GM18502 (cell line): Measurements from ENCODE around the gene CPTP.

ENCODE experiments used
- ATAC-seq: cut with Tn5 transposase; IDR thresholded peaks from one replicate; pipeline ENCODE4 v1.9.1; 2021; ENCODE audit warnings: mild to moderate bottlenecking; ENCODE audit not compliant: unreplicated experiment, poor library complexity

Gene CPTP

DNA sequence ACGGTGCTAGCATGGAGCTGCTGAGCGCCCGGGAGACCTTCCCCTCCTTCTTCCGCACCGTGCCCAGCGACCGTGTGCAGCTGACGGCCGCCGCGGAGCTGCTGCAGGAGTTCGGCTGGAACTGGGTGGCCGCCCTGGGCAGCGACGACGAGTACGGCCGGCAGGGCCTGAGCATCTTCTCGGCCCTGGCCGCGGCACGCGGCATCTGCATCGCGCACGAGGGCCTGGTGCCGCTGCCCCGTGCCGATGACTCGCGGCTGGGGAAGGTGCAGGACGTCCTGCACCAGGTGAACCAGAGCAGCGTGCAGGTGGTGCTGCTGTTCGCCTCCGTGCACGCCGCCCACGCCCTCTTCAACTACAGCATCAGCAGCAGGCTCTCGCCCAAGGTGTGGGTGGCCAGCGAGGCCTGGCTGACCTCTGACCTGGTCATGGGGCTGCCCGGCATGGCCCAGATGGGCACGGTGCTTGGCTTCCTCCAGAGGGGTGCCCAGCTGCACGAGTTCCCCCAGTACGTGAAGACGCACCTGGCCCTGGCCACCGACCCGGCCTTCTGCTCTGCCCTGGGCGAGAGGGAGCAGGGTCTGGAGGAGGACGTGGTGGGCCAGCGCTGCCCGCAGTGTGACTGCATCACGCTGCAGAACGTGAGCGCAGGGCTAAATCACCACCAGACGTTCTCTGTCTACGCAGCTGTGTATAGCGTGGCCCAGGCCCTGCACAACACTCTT, 7.6 kb downstream of the CPTP start:
- no peak for ATAC-seq

DNA sequence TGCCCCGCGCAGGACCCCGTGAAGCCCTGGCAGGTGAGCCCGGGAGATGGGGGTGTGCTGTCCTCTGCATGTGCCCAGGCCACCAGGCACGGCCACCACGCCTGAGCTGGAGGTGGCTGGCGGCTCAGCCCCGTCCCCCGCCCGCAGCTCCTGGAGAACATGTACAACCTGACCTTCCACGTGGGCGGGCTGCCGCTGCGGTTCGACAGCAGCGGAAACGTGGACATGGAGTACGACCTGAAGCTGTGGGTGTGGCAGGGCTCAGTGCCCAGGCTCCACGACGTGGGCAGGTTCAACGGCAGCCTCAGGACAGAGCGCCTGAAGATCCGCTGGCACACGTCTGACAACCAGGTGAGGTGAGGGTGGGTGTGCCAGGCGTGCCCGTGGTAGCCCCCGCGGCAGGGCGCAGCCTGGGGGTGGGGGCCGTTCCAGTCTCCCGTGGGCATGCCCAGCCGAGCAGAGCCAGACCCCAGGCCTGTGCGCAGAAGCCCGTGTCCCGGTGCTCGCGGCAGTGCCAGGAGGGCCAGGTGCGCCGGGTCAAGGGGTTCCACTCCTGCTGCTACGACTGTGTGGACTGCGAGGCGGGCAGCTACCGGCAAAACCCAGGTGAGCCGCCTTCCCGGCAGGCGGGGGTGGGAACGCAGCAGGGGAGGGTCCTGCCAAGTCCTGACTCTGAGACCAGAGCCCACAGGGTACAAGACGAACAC, 8.3 kb downstream of the CPTP start:
- ATAC-seq, result no peak

DNA sequence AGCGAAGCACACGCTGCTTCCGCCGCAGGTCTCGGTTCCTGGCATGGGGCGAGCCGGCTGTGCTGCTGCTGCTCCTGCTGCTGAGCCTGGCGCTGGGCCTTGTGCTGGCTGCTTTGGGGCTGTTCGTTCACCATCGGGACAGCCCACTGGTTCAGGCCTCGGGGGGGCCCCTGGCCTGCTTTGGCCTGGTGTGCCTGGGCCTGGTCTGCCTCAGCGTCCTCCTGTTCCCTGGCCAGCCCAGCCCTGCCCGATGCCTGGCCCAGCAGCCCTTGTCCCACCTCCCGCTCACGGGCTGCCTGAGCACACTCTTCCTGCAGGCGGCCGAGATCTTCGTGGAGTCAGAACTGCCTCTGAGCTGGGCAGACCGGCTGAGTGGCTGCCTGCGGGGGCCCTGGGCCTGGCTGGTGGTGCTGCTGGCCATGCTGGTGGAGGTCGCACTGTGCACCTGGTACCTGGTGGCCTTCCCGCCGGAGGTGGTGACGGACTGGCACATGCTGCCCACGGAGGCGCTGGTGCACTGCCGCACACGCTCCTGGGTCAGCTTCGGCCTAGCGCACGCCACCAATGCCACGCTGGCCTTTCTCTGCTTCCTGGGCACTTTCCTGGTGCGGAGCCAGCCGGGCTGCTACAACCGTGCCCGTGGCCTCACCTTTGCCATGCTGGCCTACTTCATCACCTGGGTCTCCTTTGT, 9.1 kb downstream of the CPTP start:
- ATAC-seq, result no peak

DNA sequence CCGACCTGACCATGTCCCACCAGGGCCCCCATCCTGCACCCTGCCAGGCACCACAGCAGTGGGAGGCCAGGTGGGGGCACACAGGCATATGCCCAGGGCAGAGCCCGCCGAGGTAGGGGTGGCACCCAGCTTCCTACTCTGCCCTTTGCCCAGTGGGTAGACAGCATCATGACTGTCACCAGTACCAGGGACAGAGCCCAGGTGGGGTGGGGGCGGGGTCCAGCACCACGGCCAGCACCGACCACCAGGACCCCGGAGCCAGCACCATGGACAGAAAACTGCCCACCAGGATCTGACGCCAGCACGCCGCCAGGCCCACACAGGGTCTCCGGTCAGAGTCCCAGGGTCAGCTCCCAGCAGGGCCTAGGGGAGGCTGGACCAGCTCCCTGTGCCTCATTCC, 10.2 kb downstream of the CPTP start:
- no peak for ATAC-seq

DNA sequence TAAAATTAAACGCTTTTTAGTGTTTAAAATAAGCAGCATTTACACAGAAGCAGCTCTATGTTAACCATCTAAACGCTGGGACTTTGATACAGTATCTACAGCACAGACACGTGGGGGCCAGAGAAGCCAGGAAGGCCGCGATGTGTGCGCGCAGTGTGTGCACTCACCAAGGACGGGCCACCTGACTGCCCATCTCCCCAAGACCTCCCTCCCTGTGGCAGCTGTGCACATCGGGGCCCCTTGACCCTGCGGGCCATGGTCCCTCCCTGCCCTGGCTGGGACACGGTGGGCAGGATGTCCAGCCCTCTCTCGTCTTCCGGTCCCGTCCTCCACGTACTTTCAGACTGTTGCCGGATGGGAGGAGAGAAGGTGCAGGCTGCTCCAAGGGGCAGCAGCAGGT, 10.7 kb downstream of the CPTP start:
- ATAC-seq, result no peak

DNA sequence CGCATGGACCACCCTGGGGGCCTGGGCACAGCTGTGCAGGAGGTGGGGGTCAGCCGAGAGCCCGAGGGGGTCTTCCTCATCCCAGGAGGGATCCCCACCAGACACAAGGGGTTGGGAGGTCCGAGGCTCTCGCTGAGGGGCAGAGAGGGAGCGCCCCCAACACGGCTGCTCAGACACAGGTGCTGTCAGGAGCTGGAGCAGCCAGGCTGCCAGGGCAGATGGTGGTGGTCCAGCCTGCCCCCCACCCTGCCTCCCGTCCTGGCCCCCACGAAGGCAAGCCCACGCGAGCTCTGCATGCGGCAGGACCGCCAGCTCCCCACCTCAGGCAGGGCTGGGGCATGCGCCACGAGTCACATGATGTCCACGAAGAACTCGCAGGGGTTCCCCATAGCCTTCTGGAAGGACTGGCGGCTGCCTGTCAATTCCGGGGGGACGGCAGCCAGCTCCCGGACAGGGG, 11.2 kb downstream of the CPTP start:
- ATAC-seq, result no peak

DNA sequence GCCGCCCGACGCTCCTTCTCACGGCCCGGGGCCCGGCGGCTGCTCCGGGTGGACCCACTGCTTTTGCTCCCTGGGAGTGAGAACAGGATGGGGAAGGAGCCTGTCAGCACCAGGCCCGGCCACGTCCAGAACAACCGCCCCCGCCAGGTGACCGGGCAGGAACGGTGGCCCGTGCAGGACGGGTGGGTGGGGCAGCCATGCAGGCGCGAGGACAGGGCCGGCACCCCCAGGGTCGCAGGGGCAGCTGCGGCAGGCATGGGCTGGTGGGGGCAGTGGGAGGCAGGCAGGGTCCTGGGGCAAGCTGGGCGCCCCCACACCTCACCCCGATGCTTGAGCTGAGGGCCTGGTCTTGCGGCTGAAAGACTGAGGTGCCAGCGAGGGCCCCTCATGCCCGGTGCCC, 11.8 kb downstream of the CPTP start:
- no peak for ATAC-seq

DNA sequence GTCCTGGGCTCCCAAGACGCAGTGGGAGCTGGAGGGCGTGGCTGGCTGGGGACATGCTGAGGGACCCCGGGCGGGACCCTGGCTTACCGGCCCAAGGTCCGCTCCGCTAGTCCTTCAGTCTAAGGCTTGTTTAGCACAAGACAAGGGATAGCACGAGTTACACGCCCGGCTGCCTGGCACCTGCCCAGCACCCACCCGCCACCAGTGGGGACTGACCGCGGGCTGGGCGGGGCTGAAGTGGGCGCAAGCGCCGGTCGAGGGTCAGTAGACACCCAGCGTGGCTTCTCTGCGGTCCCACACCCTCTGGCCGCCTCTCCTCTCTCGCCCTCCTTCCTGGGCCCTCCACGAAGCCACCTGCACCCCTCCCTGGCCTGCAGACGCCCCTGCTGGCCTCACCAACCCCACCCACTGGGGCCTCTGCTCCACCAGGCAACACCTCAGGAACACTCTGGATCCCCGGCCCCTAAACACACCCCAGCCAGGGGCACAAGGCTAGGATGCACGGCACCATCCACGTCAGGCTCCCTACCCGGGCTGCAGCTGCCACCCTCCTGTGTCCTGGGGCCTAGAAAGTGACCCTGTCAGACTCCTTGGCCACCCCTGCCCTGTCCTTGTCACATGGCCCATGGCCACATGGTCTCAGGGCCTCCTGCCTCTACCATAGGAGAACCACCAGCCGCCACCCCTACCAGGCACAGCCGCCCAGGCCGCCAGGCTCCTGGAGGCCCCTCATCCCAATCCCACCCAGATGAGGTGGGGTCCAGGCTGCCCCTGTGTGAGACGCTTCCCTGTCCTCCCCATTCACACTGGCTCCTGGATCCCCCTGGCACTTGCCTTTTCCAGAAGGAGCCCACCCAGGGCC, 12.6 kb downstream of the CPTP start:
- no peak for ATAC-seq

DNA sequence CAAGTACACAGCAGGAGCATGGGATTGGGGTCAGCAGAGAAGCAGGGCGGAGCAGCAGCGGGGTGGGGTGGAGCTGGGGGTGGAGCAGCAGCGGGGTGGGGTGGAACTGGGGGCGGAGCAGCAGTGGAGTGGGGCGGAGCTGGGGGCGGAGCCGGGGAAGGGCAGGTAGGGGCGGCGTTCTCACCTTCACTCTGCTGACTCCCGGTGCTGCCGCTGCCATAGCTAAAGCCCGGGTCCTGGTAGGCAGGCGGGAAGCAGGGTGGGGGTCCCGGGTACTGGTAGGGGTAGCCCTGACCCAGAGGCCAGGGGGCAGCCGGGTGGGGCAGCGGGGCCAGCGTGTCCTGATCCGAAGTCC, 13.2 kb downstream of the CPTP start:
- ATAC-seq, result no peak

DNA sequence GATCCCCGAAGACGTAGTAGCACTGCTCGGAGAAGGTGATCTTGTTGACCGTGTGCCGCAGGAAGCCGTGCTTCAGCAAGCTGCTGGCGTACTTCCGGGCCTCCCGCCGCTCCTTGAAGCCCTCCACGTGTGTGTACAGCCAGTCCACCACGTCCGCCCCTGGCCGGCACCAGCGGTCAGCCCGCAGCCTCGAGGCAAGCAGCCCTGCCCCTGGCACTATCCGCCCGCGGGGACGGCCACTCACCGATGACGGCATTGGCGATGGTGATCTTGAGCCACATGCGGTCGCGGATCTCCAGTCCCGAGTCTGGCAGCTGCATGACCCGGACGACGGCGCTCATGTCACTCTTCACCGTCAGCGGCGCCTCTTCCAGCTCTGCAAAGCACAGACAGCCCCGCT, 13.7 kb downstream of the CPTP start:
- ATAC-seq, result no peak

DNA sequence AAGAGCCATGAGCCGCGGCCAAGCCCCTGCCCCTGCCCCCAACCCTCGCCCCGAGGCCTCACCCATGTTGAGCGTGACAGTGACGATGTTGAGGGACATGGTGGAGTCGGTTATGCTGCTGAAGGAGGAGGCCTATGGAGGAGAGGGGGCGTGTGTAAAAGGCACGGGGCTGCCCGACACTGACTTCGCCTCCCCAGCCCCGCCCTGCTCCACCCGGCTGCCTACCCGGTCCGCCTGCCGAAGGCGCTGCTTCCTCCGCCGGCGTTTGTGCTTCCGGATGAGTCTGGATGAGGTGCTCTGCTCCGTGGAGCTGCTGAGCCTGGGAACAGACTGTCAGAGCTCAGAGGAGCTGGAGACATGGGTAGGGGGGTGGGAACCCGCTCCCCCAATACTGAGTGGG, 15.6 kb downstream of the CPTP start:
- ATAC-seq, result no peak

DNA sequence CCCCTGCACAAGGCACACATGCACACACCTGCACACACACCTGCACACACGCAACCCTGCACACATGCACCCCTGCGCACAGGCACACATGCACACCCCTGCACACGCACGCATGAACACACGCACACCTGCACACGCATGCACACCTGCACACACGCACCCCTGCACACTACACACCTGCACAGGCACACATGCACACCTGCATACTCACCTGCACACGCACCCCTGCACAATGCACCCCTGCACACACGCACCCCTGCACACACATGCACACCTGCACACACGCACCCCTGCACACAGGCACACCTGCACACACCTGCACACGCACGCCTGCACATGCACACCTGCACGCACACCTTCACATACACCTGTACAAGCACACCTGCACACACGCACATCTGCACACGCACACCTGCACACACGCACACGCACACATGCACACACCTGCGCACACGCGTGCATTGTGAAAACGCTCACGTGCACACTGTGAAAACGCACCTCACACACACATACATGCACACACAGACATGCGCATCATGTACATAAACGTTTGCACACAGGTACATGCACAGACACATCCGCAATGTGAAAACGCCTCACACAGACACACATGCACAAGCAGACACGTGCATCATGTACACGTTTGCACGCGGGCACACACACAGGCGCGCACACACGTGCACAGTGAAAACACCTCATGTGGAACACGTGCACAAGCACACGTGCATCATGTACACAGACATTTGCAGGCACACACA, 16.4 kb downstream of the CPTP start:
- ATAC-seq, result no peak

DNA sequence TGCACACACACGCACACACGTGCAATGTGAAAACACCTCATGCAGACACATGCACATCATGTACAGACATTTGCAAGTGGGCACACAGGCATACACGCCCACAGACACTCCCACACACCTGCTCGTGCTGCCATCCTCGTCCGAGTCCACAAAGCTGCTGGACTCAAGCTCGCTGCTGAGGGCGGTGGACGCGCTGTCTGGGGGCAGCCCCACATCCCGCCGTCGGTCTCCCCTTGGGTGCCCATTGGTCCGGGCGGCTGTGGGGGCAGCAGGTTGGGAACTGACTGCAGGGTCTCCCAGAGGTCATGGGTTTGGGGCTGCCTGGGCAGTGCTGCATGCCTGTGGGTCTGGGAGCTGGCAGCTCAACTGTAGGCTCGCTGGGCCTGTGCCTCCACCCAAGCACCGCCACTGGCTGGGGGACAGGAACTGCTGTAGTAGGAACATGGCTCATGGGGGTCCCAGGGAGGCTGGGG, 17.0 kb downstream of the CPTP start:
- no peak for ATAC-seq

DNA sequence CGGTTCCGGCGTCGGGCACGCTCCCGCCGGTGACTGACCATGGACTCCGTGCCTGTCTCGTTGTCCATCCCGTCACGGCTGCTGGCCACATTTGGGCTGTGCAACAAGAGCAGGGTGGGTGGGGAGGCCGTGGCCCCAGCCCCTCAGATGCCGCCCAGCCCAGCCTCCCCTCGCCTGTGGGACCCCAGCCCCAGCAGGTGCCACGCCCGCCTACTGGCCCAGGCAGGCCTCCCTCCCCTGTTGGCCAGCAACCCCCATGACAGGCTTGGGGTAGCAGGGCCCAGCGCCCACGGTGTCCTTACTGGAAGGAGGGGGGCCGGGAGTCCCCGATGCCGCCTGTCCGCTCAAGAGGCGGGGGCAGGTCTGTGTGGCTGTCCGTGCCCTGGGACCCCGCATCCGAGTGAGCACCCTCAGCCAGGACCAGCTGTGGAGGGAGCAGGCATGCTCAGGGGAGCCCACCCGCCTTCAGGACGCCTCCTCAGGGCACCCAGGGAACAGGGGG, 17.5 kb downstream of the CPTP start:
- ATAC-seq, result no peak

DNA sequence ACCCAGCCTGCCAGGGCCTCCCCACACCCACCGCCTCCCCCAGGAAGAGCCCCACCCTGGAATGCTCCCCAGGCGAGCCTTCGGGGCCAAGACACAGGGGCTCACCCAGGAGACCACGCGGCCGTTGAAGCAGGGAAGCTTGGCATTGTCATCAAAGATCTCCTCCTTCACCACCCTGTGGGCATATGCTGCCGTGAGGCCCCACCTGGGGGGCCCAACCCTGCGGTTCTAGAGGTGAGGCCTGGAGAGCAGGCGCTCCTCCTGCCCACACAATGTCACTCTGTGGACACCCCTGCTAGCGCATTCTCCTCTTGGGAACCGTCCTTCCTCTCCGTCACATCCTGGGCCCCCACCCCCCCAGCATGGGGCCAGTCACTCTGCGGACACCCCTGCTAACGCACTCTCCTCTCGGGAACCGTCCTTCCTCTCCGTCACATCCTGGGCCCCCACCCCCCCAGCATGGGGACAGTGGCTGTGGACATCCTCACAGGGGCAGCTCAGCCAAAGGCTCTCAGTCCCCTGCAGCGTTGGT, 18.0 kb downstream of the CPTP start:
- ATAC-seq, result no peak

DNA sequence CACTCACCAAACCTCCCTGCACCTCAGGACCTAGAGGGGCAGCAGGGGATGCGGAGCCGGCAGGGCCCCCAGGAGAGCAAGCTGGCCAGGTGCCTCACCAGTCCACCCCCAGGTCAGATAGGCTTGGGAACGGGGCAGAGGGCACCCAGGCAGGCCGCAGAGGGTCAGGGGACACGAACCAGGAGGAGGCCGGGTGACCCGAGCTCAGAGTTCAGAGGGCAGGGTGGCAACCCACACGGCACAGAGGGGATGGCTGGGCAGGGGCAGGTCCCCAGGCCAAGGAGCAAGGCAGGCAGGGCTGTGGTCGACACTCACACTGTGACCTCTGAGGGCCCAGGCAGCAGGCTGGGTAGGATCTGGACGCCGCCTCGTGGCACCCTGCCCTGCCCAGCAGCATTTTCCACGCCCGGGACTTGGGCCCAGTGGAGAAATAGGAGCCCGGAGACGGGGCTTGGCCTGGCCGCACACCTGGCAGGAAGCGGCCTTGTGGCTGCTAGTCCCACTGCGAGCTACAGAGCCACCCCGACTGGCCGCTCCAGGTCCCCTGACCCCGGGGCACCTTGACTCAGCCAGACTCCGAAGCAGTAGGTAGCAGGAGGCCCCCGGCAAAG, 19.3 kb downstream of the CPTP start:
- ATAC-seq, result no peak

DNA sequence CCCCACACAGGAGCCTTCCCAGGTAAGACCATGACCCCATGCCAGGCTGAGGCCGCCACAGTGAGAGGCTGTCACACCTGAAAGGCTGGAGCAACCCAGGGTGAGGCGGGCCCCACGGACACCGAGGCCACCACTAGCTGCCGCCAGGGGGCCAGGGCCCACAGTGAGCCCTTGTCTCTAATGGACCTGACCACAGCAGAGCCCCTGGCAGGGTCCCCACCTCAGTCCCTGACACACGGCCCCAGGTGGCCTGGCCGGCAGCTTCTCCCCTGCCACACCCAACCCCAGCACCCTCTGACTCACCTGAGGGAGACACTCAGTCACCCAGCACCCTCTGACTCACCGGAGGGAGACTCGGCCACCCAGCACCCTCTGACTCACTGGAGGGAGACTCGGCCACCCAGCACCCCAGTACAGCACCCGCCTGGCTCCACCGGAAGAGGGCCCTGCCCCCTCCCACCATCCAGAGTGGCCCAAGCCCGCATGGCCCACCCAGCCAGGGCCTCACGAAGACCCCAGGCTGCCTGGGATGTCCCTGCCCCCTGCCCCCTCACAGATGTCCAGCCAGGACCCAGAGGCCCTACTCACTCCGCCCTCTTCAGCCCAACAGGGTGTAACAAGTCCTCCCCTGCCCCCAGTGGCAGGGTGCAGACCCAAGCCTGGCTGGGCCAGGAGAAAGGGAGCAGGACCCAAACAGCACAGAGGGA, 20.2 kb downstream of the CPTP start:
- ATAC-seq, result no peak

DNA sequence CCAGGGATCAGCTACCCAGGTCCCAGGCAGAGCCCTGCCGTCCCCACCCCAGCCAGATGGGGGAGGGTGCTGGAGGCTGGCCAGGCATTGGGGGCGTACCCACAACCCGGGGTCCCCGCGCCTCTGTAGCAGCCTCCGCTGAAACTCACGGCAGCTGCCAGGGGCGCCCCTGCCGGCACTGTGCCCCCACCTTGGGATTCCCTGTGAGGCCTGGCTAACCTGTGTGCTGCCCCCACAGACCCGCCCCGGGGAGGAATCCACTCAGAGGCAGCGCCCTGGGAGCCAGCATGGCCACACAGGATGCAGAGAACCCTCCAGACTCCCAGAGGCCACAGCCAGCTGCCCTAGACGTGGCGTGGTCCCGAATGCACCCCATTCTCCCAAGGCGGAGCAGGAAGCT, 20.8 kb downstream of the CPTP start:
- no peak for ATAC-seq
